IMR-90 (cell line): Measurements from ENCODE around the gene KLHL29. TPM values are rescaled to one million over a fixed set of nuclear protein-coding genes. Genes with fewer than 3 reads are reported as not detected.

Experiments
- ATAC-seq: fragments of 200-7000 bp; cut with Tn5 transposase; 2 replicates; pipeline ENCODE4 v1.9.1; 2020; ENCODE audit warnings: low read depth, mild to moderate bottlenecking, moderate library complexity
- BruUV-seq: library from RNA; stranded (reverse); fragments of 400-500 nt; replicated peaks from 2 replicates; lab custom pipeline; 2021; lab: Mats Ljungman, UMichigan
- CTCF ChIA-PET: fragments of 300-600 bp; formaldehyde crosslinking; extraction: SDS; loops from one replicate; lab custom pipeline; 2021; ENCODE audit warnings: antibody characterized with exemption; lab: Yijun Ruan, JAX
- POLR2A ChIA-PET: fragments of 300-600 bp; sonication (Branson Sonifier 250); formaldehyde crosslinking; loops from one replicate; lab custom pipeline; 2022; ENCODE audit warnings: antibody characterized with exemption; ENCODE audit not compliant: unreplicated experiment; lab: Charles Lee
- DNase-seq: peaks from one replicate; pipeline ENCODE4 v3.0.0; 2013
- H2AFZ ChIP-seq: replicated peaks from 2 replicates; pipeline ENCODE3; 2013; ENCODE audit warnings: low read length, mild to moderate bottlenecking; ENCODE audit not compliant: poor library complexity
- H2AK5ac ChIP-seq: 2 replicates; pipeline ENCODE4 v1.6.1; 2013; ENCODE audit warnings: low read depth, low read length, inconsistent platforms
- H2AK9ac ChIP-seq: replicated peaks from 2 replicates; pipeline ENCODE3; 2013; ENCODE audit warnings: mild to moderate bottlenecking, low read depth, low read length, moderate library complexity; ENCODE audit not compliant: poor library complexity
- H2BK120ac ChIP-seq: 2 replicates; pipeline ENCODE4 v1.6.1; 2013; ENCODE audit warnings: low read depth, low read length, inconsistent platforms
- H2BK15ac ChIP-seq: 3 replicates; pipeline ENCODE4 v1.6.1; 2013; ENCODE audit warnings: low read depth, low read length, inconsistent platforms
- H2BK20ac ChIP-seq: 2 replicates; pipeline ENCODE4 v1.6.1; 2013; ENCODE audit warnings: low read depth, mild to moderate bottlenecking, inconsistent platforms, low read length, moderate library complexity
- H2BK5ac ChIP-seq: 2 replicates; pipeline ENCODE4 v1.6.1; 2013; ENCODE audit warnings: mild to moderate bottlenecking, low read depth, low read length, inconsistent platforms; ENCODE audit not compliant: poor library complexity, severe bottlenecking
- H3K14ac ChIP-seq: replicated peaks from 2 replicates; pipeline ENCODE4 v1.6.1; 2013; ENCODE audit warnings: low read depth, low read length, inconsistent platforms
- H3K18ac ChIP-seq: 2 replicates; pipeline ENCODE4 v1.6.1; 2013; ENCODE audit warnings: low read depth, low read length, control low read depth
- H3K23ac ChIP-seq: 2 replicates; pipeline ENCODE4 v1.6.1; 2013; ENCODE audit warnings: low read depth, low read length, inconsistent platforms
- H3K27ac ChIP-seq: 2 replicates; pipeline ENCODE4 v1.5.1; 2013; ENCODE audit warnings: mild to moderate bottlenecking, control low read depth, low read length; ENCODE audit not compliant: insufficient read depth
- H3K27me3 ChIP-seq: 2 replicates; pipeline ENCODE4 v1.6.1; 2013; ENCODE audit warnings: low read length; ENCODE audit not compliant: control insufficient read depth, insufficient read depth
- H3K36me3 ChIP-seq: 2 replicates; pipeline ENCODE4 v1.6.1; 2013; ENCODE audit warnings: low read length, mixed read lengths; ENCODE audit not compliant: control insufficient read depth, insufficient read depth
- H3K4ac ChIP-seq: 2 replicates; pipeline ENCODE4 v1.6.1; 2013; ENCODE audit warnings: low read depth, low read length, inconsistent platforms
- H3K4me1 ChIP-seq: 2 replicates; pipeline ENCODE4 v1.6.1; 2013; ENCODE audit warnings: low read length, mixed read lengths; ENCODE audit not compliant: control insufficient read depth, insufficient read depth
- H3K4me2 ChIP-seq: 2 replicates; pipeline ENCODE4 v1.6.1; 2013; ENCODE audit warnings: low read depth, mild to moderate bottlenecking, control low read depth, low read length, moderate library complexity
- H3K4me3 ChIP-seq: 2 replicates; pipeline ENCODE4 v1.5.1; 2013; ENCODE audit warnings: low read depth, mild to moderate bottlenecking, control low read depth, low read length, moderate library complexity; ENCODE audit not compliant: insufficient read depth
- H3K56ac ChIP-seq: 2 replicates; pipeline ENCODE4 v1.6.1; 2013; ENCODE audit warnings: low read length, inconsistent platforms; ENCODE audit not compliant: insufficient read depth; ENCODE audit errors: extremely low read depth
- H3K79me1 ChIP-seq, 2 experiments: 2 replicates each; pipeline ENCODE4 v1.6.1; 2013; ENCODE audit warnings: low read length in 2 of 2, inconsistent platforms in 1 of 2, low read depth in 1 of 2
- H3K9ac ChIP-seq: 2 replicates; pipeline ENCODE4 v1.6.1; 2013; ENCODE audit warnings: low read depth, low read length, control low read depth
- H3K9me1 ChIP-seq: 2 replicates; pipeline ENCODE4 v1.6.1; 2013; ENCODE audit warnings: low read length, inconsistent platforms; ENCODE audit not compliant: insufficient read depth
- H3K9me3 ChIP-seq: 2 replicates; pipeline ENCODE4 v1.6.1; 2013; ENCODE audit warnings: low read length; ENCODE audit not compliant: control insufficient read depth, insufficient read depth
- H4K20me1 ChIP-seq: 2 replicates; pipeline ENCODE4 v1.6.1; 2013; ENCODE audit warnings: low read length, inconsistent platforms; ENCODE audit not compliant: insufficient read depth
- H4K5ac ChIP-seq: 2 replicates; pipeline ENCODE4 v1.6.1; 2013; ENCODE audit warnings: mild to moderate bottlenecking, low read depth, low read length, control low read depth
- H4K8ac ChIP-seq, 2 experiments: 2 replicates each; pipeline ENCODE4 v1.6.1; 2013; ENCODE audit warnings: low read depth in 2 of 2, low read length in 2 of 2, control low read depth in 1 of 2, inconsistent platforms in 1 of 2
- H4K91ac ChIP-seq: 2 replicates; pipeline ENCODE4 v1.6.1; 2013; ENCODE audit warnings: low read depth, low read length, inconsistent platforms; ENCODE audit not compliant: insufficient read depth
- BHLHE40 ChIP-seq: fragments of 150-350 bp; IDR thresholded peaks from 2 replicates; pipeline ENCODE4 v1.6.1; 2016; ENCODE audit warnings: mild to moderate bottlenecking, low read depth, low read length
- CEBPB ChIP-seq: IDR thresholded peaks from 2 replicates; pipeline ENCODE4 v1.6.1; 2012; ENCODE audit warnings: low read depth, low read length, improper control_type of control experiment
- CHD1 ChIP-seq: IDR thresholded peaks from 2 replicates; pipeline ENCODE4 v1.6.1; 2012; ENCODE audit warnings: low read depth, low read length, improper control_type of control experiment
- CTCF ChIP-seq: conservative IDR thresholded peaks from 2 replicates; pipeline ENCODE4 v1.5.1; 2012; ENCODE audit warnings: mild to moderate bottlenecking, low read depth, low read length, improper control_type of control experiment
- ELK1 ChIP-seq: fragments of 150-350 bp; IDR thresholded peaks from 2 replicates; pipeline ENCODE4 v1.6.1; 2016; ENCODE audit warnings: low read depth, mild to moderate bottlenecking, low read length, moderate library complexity, borderline replicate concordance
- FOS ChIP-seq: fragments of 150-350 bp; IDR thresholded peaks from 2 replicates; pipeline ENCODE4 v1.6.1; 2016; ENCODE audit warnings: low read depth, low read length
- MAFK ChIP-seq: IDR thresholded peaks from 2 replicates; pipeline ENCODE4 v1.6.1; 2012; ENCODE audit warnings: low read depth, low read length, improper control_type of control experiment
- MAZ ChIP-seq: IDR thresholded peaks from 2 replicates; pipeline ENCODE4 v1.6.1; 2012; ENCODE audit warnings: low read depth, mild to moderate bottlenecking, low read length, improper control_type of control experiment, moderate library complexity, borderline replicate concordance
- MXI1 ChIP-seq: IDR thresholded peaks from 2 replicates; pipeline ENCODE4 v1.6.1; 2012; ENCODE audit warnings: low read depth, mild to moderate bottlenecking, low read length, moderate library complexity, borderline replicate concordance
- NFE2L2 ChIP-seq: fragments of 150-350 bp; IDR thresholded peaks from 2 replicates; pipeline ENCODE4 v1.6.1; 2016; ENCODE audit warnings: low read depth, mild to moderate bottlenecking, low read length
- POLR2A ChIP-seq: IDR thresholded peaks from 2 replicates; pipeline ENCODE4 v1.6.1; 2012; ENCODE audit warnings: mild to moderate bottlenecking, low read depth, low read length
- RAD21 ChIP-seq: IDR thresholded peaks from 2 replicates; pipeline ENCODE4 v1.6.1; 2012; ENCODE audit warnings: low read length, improper control_type of control experiment
- RCOR1 ChIP-seq: IDR thresholded peaks from 2 replicates; pipeline ENCODE4 v1.6.1; 2012; ENCODE audit warnings: mild to moderate bottlenecking, low read length, improper control_type of control experiment; ENCODE audit not compliant: insufficient replicate concordance
- RFX5 ChIP-seq: IDR thresholded peaks from 2 replicates; pipeline ENCODE4 v1.8.0; 2012; ENCODE audit warnings: low read depth, mild to moderate bottlenecking, low read length, moderate library complexity
- SMC3 ChIP-seq: fragments of 150-350 bp; IDR thresholded peaks from 2 replicates; pipeline ENCODE4 v1.6.1; 2016; ENCODE audit warnings: low read depth, mild to moderate bottlenecking, antibody characterized with exemption, low read length, moderate library complexity
- USF2 ChIP-seq: fragments of 150-350 bp; IDR thresholded peaks from 2 replicates; pipeline ENCODE4 v1.6.1; 2017; ENCODE audit warnings: mild to moderate bottlenecking, antibody characterized with exemption, low read length, low read depth
- dilution Hi-C: fragments of 300-500 bp; cut with HindIII; formaldehyde crosslinking; loops from one replicate; pipeline ENCODE4 v1.14.3; 2018; ENCODE audit warnings: low sequenced_read_pairs; ENCODE audit not compliant: unreplicated experiment
- in situ Hi-C: fragments of 300-500 bp; cut with MboI; formaldehyde crosslinking; loops from 3 replicates; pipeline ENCODE4 v1.14.3; 2019; ENCODE audit warnings: low sequenced_read_pairs, inconsistent platforms, mixed read lengths
- intact Hi-C: fragments of 100-400 bp; cut with micrococcal nuclease; formaldehyde crosslinking; loops from 2 replicates; pipeline ENCODE4 v1.10.0; 2022
- polyA plus RNA-seq, 3 experiments: library from polyadenylated mRNA; depleted of rRNA; stranded (reverse); fragments of >200 nt; gene quantifications; 2 replicates each; pipeline ENCODE4 v1.2.3, GENCODE V29; 2012; ENCODE audit warnings: low replicate concordance in 1 of 3
- total RNA-seq: library from RNA; depleted of rRNA; stranded (reverse); fragments of >200 nt; gene quantifications from 2 replicates; pipeline ENCODE4 v1.2.3, GENCODE V29; 2012

Gene KLHL29
- total and polyA plus RNA-seq, 2 of the 4 experiments (the other 2 are of a cell fraction) = 2.0 to 8.0 TPM

- Histone ChIP-seq H3K4me1 (peaks cover 4% of the 10 kb centered on the region; the same call in 1 of the 2 replicates), H3K14ac (no peak overlapping the region), H3K9ac (no peak overlapping the region), H4K8ac (no peak overlapping the region), H2BK15ac (no peak overlapping the region), H2BK5ac (no peak overlapping the region), H4K20me1 (peaks cover 5% of the 10 kb centered on the region; the same call in 1 of the 2 replicates), H3K4me2 (no peak overlapping the region), H2AK5ac (0 out of 2 replicates have a peak overlapping the region, but pooled peaks have one; percentile 9), H3K56ac (no peak overlapping the region), H3K36me3 (no peaks in the 10 kb centered on the region), H3K4ac (no peak overlapping the region), H3K4me3 (no peak overlapping the region), H3K9me3 (peaks cover 12% of the 10 kb centered on the region), H3K9me1 (0 out of 2 replicates have a peak, but pooled peaks cover under 1% of the 10 kb centered on the region), H3K18ac (no peak overlapping the region), H3K79me1 (peaks cover 0 to under 1% of the 10 kb centered on the region in 2 experiments; a peak in 1 of 4 replicates), H2AK9ac (no peak overlapping the region), H3K27ac (no peak overlapping the region), H2BK20ac (no peak overlapping the region), H4K91ac (no peak overlapping the region), H3K23ac (no peak overlapping the region), H2BK120ac (no peak overlapping the region), H4K5ac (no peak overlapping the region), H2AFZ (no peak overlapping the region), H3K27me3 (no peaks in the 10 kb centered on the region)
- dilution Hi-C loops (no loop called here), intact Hi-C loops (no loop called here), in situ Hi-C loops (no loop called here)
- POLR2A ChIA-PET = no interaction called here
- BruUV-seq = no TSS peak
- DNase-seq (peak; percentile 82), ATAC-seq (peak; percentile 58)
- CTCF ChIA-PET = no interaction called here
- TF ChIP-seq ELK1 (no peak), USF2 (no peak), POLR2A (no peak), MAFK (no peak), FOS (peak; percentile 73), RCOR1 (peak; percentile 93), RFX5 (no peak), NFE2L2 (no peak), CHD1 (no peak), MXI1 (no peak), MAZ (no peak), CTCF (no peak), SMC3 (no peak), CEBPB (no peak), BHLHE40 (peak; percentile 63), RAD21 (no peak)
These were observed 222.0 kb downstream of the KLHL29 start for GRCh38 chr2:23606968-23607367.
